H1 (cell line): ENCODE data around the gene CPM. TPM values are rescaled to one million over a fixed set of nuclear protein-coding genes. Genes with fewer than 3 reads are reported as not detected.

Source experiments
- CTCF ChIA-PET: fragments of 300-600 bp; sonication (Branson Sonifier 250); formaldehyde crosslinking; loops from one replicate; lab custom pipeline; 2021; ENCODE audit not compliant: partially characterized antibody; lab: Charles Lee
- POLR2A ChIA-PET: fragments of 300-600 bp; sonication (Branson Sonifier 250); formaldehyde crosslinking; loops from one replicate; lab custom pipeline; 2021; ENCODE audit warnings: inconsistent platforms; ENCODE audit not compliant: partially characterized antibody; lab: Charles Lee
- DNase-seq, 2 experiments: peaks; one replicate each; pipeline versions ENCODE4 v3.0.0 to v3.0.0-alpha.2; 2010 to 2022; ENCODE audit warnings: low spot score in 2 of 2, low read depth in 1 of 2, mixed read lengths in 1 of 2
- FAIRE-seq: peaks from 2 replicates; lab custom pipeline; 2011; peaks lifted over from hg19 to GRCh38; lab: Jason Lieb, UNC
- H2AFZ ChIP-seq: 2 replicates; pipeline ENCODE4 v1.8.1; 2012; ENCODE audit warnings: low read length, inconsistent platforms
- H2AK5ac ChIP-seq: 2 replicates; pipeline ENCODE4 v1.6.1; 2013; ENCODE audit warnings: low read depth, low read length
- H2BK120ac ChIP-seq: replicated peaks from 2 replicates; pipeline ENCODE3; 2013; ENCODE audit warnings: low read depth, low read length, inconsistent platforms
- H2BK12ac ChIP-seq: 2 replicates; pipeline ENCODE4 v1.6.1; 2013; ENCODE audit warnings: low read depth, low read length
- H2BK15ac ChIP-seq: 2 replicates; pipeline ENCODE4 v1.6.1; 2013; ENCODE audit warnings: low read length
- H2BK20ac ChIP-seq: 2 replicates; pipeline ENCODE4 v1.6.1; 2013; ENCODE audit warnings: low read length
- H2BK5ac ChIP-seq: 2 replicates; pipeline ENCODE4 v1.6.1; 2013; ENCODE audit warnings: low read depth, low read length
- H3K14ac ChIP-seq: 2 replicates; pipeline ENCODE4 v1.6.1; 2013; ENCODE audit warnings: inconsistent platforms; ENCODE audit not compliant: insufficient read length
- H3K18ac ChIP-seq: 2 replicates; pipeline ENCODE4 v1.6.1; 2013; ENCODE audit warnings: low read length; ENCODE audit errors: extremely low read depth
- H3K23ac ChIP-seq: 2 replicates; pipeline ENCODE4 v1.6.1; 2013; ENCODE audit warnings: inconsistent platforms; ENCODE audit not compliant: insufficient read length
- H3K23me2 ChIP-seq: 2 replicates; pipeline ENCODE4 v1.6.1; 2013; ENCODE audit warnings: low read depth, low read length
- H3K27ac ChIP-seq: 2 replicates; pipeline ENCODE4 v1.6.1; 2011; ENCODE audit warnings: low read depth, low read length, inconsistent platforms
- H3K27me3 ChIP-seq, 4 experiments: replicated peaks in 1 of 4; 1 replicate in 1 of 4; 2 replicates in 3 of 4; pipeline versions ENCODE4 v1.6.1 to v1.8.1; 2011 to 2013; ENCODE audit warnings: low read length in 3 of 4, mild to moderate bottlenecking in 3 of 4, inconsistent platforms in 2 of 4, mixed read lengths in 2 of 4, moderate library complexity in 1 of 4; ENCODE audit not compliant: control insufficient read depth in 3 of 4, insufficient read depth in 3 of 4; ENCODE audit errors: extremely low read depth in 1 of 4
- H3K36me3 ChIP-seq, 4 experiments: 2 replicates each; pipeline versions ENCODE4 v1.6.1 to v1.8.1; 2011 to 2013; ENCODE audit warnings: mild to moderate bottlenecking in 4 of 4, low read length in 3 of 4, moderate library complexity in 2 of 4, control low read depth in 1 of 4, inconsistent platforms in 1 of 4; ENCODE audit not compliant: insufficient read depth in 4 of 4, control insufficient read depth in 2 of 4
- H3K4ac ChIP-seq: replicated peaks from 2 replicates; pipeline ENCODE3; 2013; ENCODE audit warnings: low read length, low read depth, mixed read lengths, inconsistent platforms; ENCODE audit not compliant: insufficient read length
- H3K4me1 ChIP-seq, 4 experiments: replicated peaks in 1 of 4; 1 replicate in 1 of 4; 2 replicates in 3 of 4; pipeline versions ENCODE4 v1.6.1 to v1.8.1; 2011 to 2013; ENCODE audit warnings: low read length in 3 of 4, inconsistent platforms in 2 of 4, mixed read lengths in 1 of 4; ENCODE audit not compliant: insufficient read depth in 4 of 4, control insufficient read depth in 3 of 4
- H3K4me2 ChIP-seq, 2 experiments: 2 replicates each; pipeline versions ENCODE4 v1.6.1 to v1.8.1; 2011 to 2013; ENCODE audit warnings: low read depth in 2 of 2, low read length in 2 of 2, control low read depth in 1 of 2, inconsistent platforms in 1 of 2, mild to moderate bottlenecking in 1 of 2; ENCODE audit not compliant: insufficient read depth in 1 of 2
- H3K4me3 ChIP-seq, 4 experiments: fragments of 200-600, 300-600 bp in 1 of 4; sonication (generic), shearing (Covaris generic), sonication (Bioruptor Twin) in 1 of 4; 2 replicates each; pipeline versions ENCODE4 v1.5.1 to v1.8.1; 2011 to 2016; ENCODE audit warnings: low read length in 4 of 4, low read depth in 3 of 4, control low read depth in 2 of 4, inconsistent platforms in 2 of 4, mild to moderate bottlenecking in 2 of 4, mixed read lengths in 1 of 4, moderate library complexity in 1 of 4; ENCODE audit not compliant: insufficient read depth in 2 of 4; ENCODE audit errors: extremely low read depth in 1 of 4
- H3K56ac ChIP-seq: replicated peaks from 2 replicates; pipeline ENCODE3; 2013; ENCODE audit warnings: low read depth, mild to moderate bottlenecking, mixed read lengths, low read length, inconsistent platforms; ENCODE audit not compliant: insufficient read length
- H3K79me1 ChIP-seq: 2 replicates; pipeline ENCODE4 v1.6.1; 2013; ENCODE audit warnings: low read depth, low read length, control low read depth
- H3K79me2 ChIP-seq, 2 experiments: 2 replicates each; pipeline versions ENCODE4 v1.6.1 to v1.8.1; 2012 to 2013; ENCODE audit warnings: low read length in 2 of 2, mild to moderate bottlenecking in 2 of 2, inconsistent platforms in 1 of 2; ENCODE audit not compliant: insufficient read depth in 2 of 2, control insufficient read depth in 1 of 2
- H3K9ac ChIP-seq, 4 experiments: replicated peaks in 1 of 4; 1 replicate in 1 of 4; 2 replicates in 3 of 4; pipeline versions ENCODE4 v1.6.1 to v1.8.1; 2011 to 2013; ENCODE audit warnings: low read depth in 3 of 4, low read length in 3 of 4, control low read depth in 2 of 4, mild to moderate bottlenecking in 2 of 4, moderate library complexity in 2 of 4, inconsistent platforms in 1 of 4; ENCODE audit errors: extremely low read depth in 1 of 4
- H3K9me3 ChIP-seq, 2 experiments: 2 replicates each; pipeline versions ENCODE4 v1.6.1 to v1.8.1; 2012 to 2013; ENCODE audit warnings: mild to moderate bottlenecking in 2 of 2, moderate library complexity in 2 of 2, control low read depth in 1 of 2, inconsistent platforms in 1 of 2, low read depth in 1 of 2, low read length in 1 of 2, mixed read lengths in 1 of 2; ENCODE audit not compliant: insufficient read depth in 2 of 2
- H4K20me1 ChIP-seq, 2 experiments: replicated peaks in 1 of 2; 2 replicates each; pipeline versions ENCODE3 to v1.8.1; 2011 to 2013; ENCODE audit warnings: inconsistent platforms in 2 of 2, low read length in 2 of 2, mild to moderate bottlenecking in 1 of 2; ENCODE audit not compliant: insufficient read depth in 2 of 2, control insufficient read depth in 1 of 2
- H4K5ac ChIP-seq: 2 replicates; pipeline ENCODE4 v1.6.1; 2013; ENCODE audit warnings: low read length, low read depth, mixed read lengths, inconsistent platforms; ENCODE audit not compliant: insufficient read length
- H4K8ac ChIP-seq: 2 replicates; pipeline ENCODE4 v1.8.0; 2013; ENCODE audit warnings: mild to moderate bottlenecking, moderate library complexity, low read length, inconsistent platforms; ENCODE audit not compliant: insufficient read depth; ENCODE audit errors: extremely low read depth
- H4K91ac ChIP-seq: replicated peaks from 2 replicates; pipeline ENCODE3; 2013; ENCODE audit warnings: low read length, mixed read lengths, inconsistent platforms; ENCODE audit not compliant: insufficient read length
- BACH1 ChIP-seq: IDR thresholded peaks from 2 replicates; pipeline ENCODE4 v1.6.1; 2012; ENCODE audit warnings: low read length, improper control_type of control experiment
- CHD1 ChIP-seq: IDR thresholded peaks from 2 replicates; pipeline ENCODE4 v1.6.1; 2012; ENCODE audit warnings: low read depth, low read length, improper control_type of control experiment
- CHD2 ChIP-seq: IDR thresholded peaks from 2 replicates; pipeline ENCODE4 v1.6.1; 2012; ENCODE audit warnings: low read length, improper control_type of control experiment
- RBBP5 ChIP-seq: IDR thresholded peaks from 2 replicates; pipeline ENCODE4 v1.7.1; 2012; ENCODE audit warnings: low read depth, mild to moderate bottlenecking, inconsistent platforms, low read length, moderate library complexity, borderline replicate concordance
- YY1 ChIP-seq: IDR thresholded peaks from 2 replicates; pipeline ENCODE4 v1.6.1; 2011; ENCODE audit warnings: low read depth, mild to moderate bottlenecking, low read length
- WGBS, 2 experiments: shearing (Covaris generic) in 1 of 2; methylation state at CpG; one replicate each; pipeline versions ENCODE4 v1.1.6 to v1.1.7; 2013 to 2015; ENCODE audit warnings: low lambda C conversion rate in 2 of 2, mixed read lengths in 2 of 2, inconsistent platforms in 1 of 2, low coverage in 1 of 2, missing lambda C conversion rate in 1 of 2; ENCODE audit not compliant: insufficient replicate concordance in 2 of 2, insufficient coverage in 1 of 2, insufficient read length in 1 of 2; ENCODE audit errors: extremely low coverage in 1 of 2, missing lambda C conversion rate in 1 of 2; 5-methylcytosine and 5-hydroxymethylcytosine counted together
- polyA plus RNA-seq, 7 experiments: library from polyadenylated mRNA; depleted of rRNA in 3 of 7; stranded (reverse) in 5 of 7; unstranded in 2 of 7; fragments of >200 nt in 5 of 7; fragments of 200-250 nt in 2 of 7; gene quantifications; 1 replicate in 5 of 7; 2 replicates in 1 of 7; 4 replicates in 1 of 7; pipeline versions ENCODE4 v1.2.1 to v1.2.3, GENCODE V29; 2011 to 2013; ENCODE audit warnings: missing spikeins in 2 of 7, mixed read lengths in 2 of 7
- total RNA-seq: library from RNA; stranded (reverse); fragmentation: NEBNext Ultra II Directional; extraction: Animal tissue kit (Norgen Biotek cat#: 25700); gene quantifications from 2 replicates; pipeline ENCODE4 v1.2.1, GENCODE V29; 2021

Gene CPM
- total and polyA plus RNA-seq, 2 of the 8 experiments (the other 6 are each of a cell fraction or from before 2014, with no cell fraction given), result 0.33 to 3.1 TPM

GRCh38 chr12:68890701-68891113, 42.3 kb downstream of the CPM start:
- no peaks in the 10 kb centered on the region for H3K23me2 ChIP-seq

More at GRCh38 chr12:68890701-68891113, 42.3 kb downstream of the CPM start:
- ChIA-PET POLR2A (interaction anchor here (0.5 kb wide), 1 partner anchor 42 kb away, joined by 3 read pairs; no protein-coding TSS in a partner anchor), CTCF (interaction anchor here (0.6 to 2.3 kb wide), 2 partner anchors 14 to 364 kb away, joined by 5 read pairs; no protein-coding TSS in a partner anchor)
- H2BK120ac ChIP-seq, result no peak overlapping the region
- H3K36me3 ChIP-seq, result no peaks in the 10 kb centered on the region
- H3K9ac ChIP-seq, result no peak overlapping the region
- no peak overlapping the region for H4K91ac ChIP-seq
- no peak overlapping the region for H3K18ac ChIP-seq
- H2AK5ac ChIP-seq, result no peak overlapping the region
- H3K9me3 ChIP-seq, result no peaks in the 10 kb centered on the region
- WGBS, 2 experiments, result 80% methylated on average over 4 of the region's 4 CpGs; no CpG with 5 or more reads in 1 of the 2 experiments
- H3K79me2 ChIP-seq, result no peaks in the 10 kb centered on the region
- H3K56ac ChIP-seq, result no peak overlapping the region
- no peaks in the 10 kb centered on the region for H3K79me1 ChIP-seq
- H2BK20ac ChIP-seq, result no peak overlapping the region
- TF ChIP-seq BACH1 (no peak), YY1 (no peak), CHD1 (no peak), RBBP5 (no peak), CHD2 (no peak)
- no peak overlapping the region for H3K4ac ChIP-seq
- H4K20me1 ChIP-seq, result no peaks in the 10 kb centered on the region
- no peak overlapping the region for H4K5ac ChIP-seq
- FAIRE-seq (no peak), DNase-seq (no peak)
- no peak overlapping the region for H3K23ac ChIP-seq
- no peak overlapping the region for H4K8ac ChIP-seq
- H2AFZ ChIP-seq, result no peak overlapping the region
- H3K4me2 ChIP-seq, result no peak overlapping the region
- no peaks in the 10 kb centered on the region for H3K27me3 ChIP-seq
- H3K14ac ChIP-seq, result no peak overlapping the region
- no peak overlapping the region for H3K27ac ChIP-seq
- H2BK5ac ChIP-seq, result no peak overlapping the region
- no peak overlapping the region for H2BK12ac ChIP-seq
- no peaks in the 10 kb centered on the region for H3K4me1 ChIP-seq
- no peak overlapping the region for H3K4me3 ChIP-seq
- no peak overlapping the region for H2BK15ac ChIP-seq
